Measurements from ENCODE around the gene PDLIM5. TPM values are rescaled to one million over a fixed set of nuclear protein-coding genes. Genes with fewer than 3 reads are reported as not detected.

PDLIM5 gene
- total and polyA plus RNA-seq, 2 of the 8 experiments (the other 6 are each of a cell fraction or from before 2014, with no cell fraction given), result 37.3 to 62.1 TPM

GRCh38 chr4:94459462-94460161, 7.9 kb downstream of the PDLIM5 start:
- Histone ChIP-seq H3K9ac (replicated peaks in 1 of 4; ENCODE audit: extremely low read depth in 1 of 4, low read depth in 3 of 4, low read length in 3 of 4) (no peak overlapping the region), H2BK20ac (ENCODE audit: low read length) (no peak overlapping the region), H2AFZ (ENCODE audit: low read length) (no peak overlapping the region), H3K4me3 (ENCODE audit: extremely low read depth in 1 of 4, insufficient read depth in 2 of 4, low read depth in 3 of 4, low read length in 4 of 4) (no peak overlapping the region), H4K8ac (ENCODE audit: extremely low read depth, insufficient read depth, low read length) (no peak overlapping the region), H2AK5ac (ENCODE audit: low read depth, low read length) (no peak overlapping the region), H4K91ac (replicated peaks; ENCODE audit: insufficient read length, low read length) (no peak overlapping the region), H3K4ac (replicated peaks; ENCODE audit: insufficient read length, low read depth, low read length) (no peak overlapping the region), H2BK5ac (ENCODE audit: low read depth, low read length) (no peak overlapping the region), H3K79me1 (ENCODE audit: low read depth, low read length) (no peaks in the 10 kb centered on the region), H2BK12ac (ENCODE audit: low read depth, low read length) (no peak overlapping the region), H2BK120ac (replicated peaks; ENCODE audit: low read depth, low read length) (no peak overlapping the region), H3K14ac (ENCODE audit: insufficient read length) (no peak overlapping the region), H3K9me3 (ENCODE audit: insufficient read depth in 2 of 2, low read depth in 1 of 2, low read length in 1 of 2) (no peaks in the 10 kb centered on the region), H3K27me3 (replicated peaks in 1 of 4; ENCODE audit: control insufficient read depth in 3 of 4, extremely low read depth in 1 of 4, insufficient read depth in 3 of 4, low read length in 3 of 4) (no peaks in the 10 kb centered on the region), H3K56ac (replicated peaks; ENCODE audit: insufficient read length, low read depth, low read length) (no peak overlapping the region), H3K18ac (ENCODE audit: extremely low read depth, low read length) (no peak overlapping the region), H4K20me1 (replicated peaks in 1 of 2; ENCODE audit: control insufficient read depth in 1 of 2, insufficient read depth in 2 of 2, low read length in 2 of 2) (peaks cover 0 to 3% of the 10 kb centered on the region in 2 experiments), H3K36me3 (ENCODE audit: control insufficient read depth in 2 of 4, insufficient read depth in 4 of 4, low read length in 3 of 4) (peaks cover 0 to 7% (median 0%) of the 10 kb centered on the region in 4 experiments; a peak in 2 of 8 replicates), H3K23me2 (ENCODE audit: low read depth, low read length) (no peaks in the 10 kb centered on the region), H3K23ac (ENCODE audit: insufficient read length) (no peak overlapping the region), H4K5ac (ENCODE audit: insufficient read length, low read depth, low read length) (no peak overlapping the region), H2BK15ac (ENCODE audit: low read length) (no peak overlapping the region), H3K4me2 (ENCODE audit: insufficient read depth in 1 of 2, low read depth in 2 of 2, low read length in 2 of 2) (no peak overlapping the region), H3K79me2 (ENCODE audit: control insufficient read depth in 1 of 2, insufficient read depth in 2 of 2, low read length in 2 of 2) (peaks cover 0 to 65% of the 10 kb centered on the region in 2 experiments; a peak in 2 of 4 replicates), H3K4me1 (replicated peaks in 1 of 4; ENCODE audit: control insufficient read depth in 3 of 4, insufficient read depth in 4 of 4, low read length in 3 of 4) (peaks cover 0 to 20% (median 13%) of the 10 kb centered on the region in 4 experiments; a peak in 6 of 7 replicates), H3K27ac (ENCODE audit: low read depth, low read length) (no peak overlapping the region)
- 61% methylated on average over 4 of the region's 4 CpGs; no CpG with 5 or more reads in 1 of the 2 experiments for WGBS, 2 experiments (ENCODE audit: extremely low coverage in 1 of 2, insufficient coverage in 1 of 2, insufficient read length in 1 of 2, insufficient replicate concordance in 2 of 2, low coverage in 1 of 2, low lambda C conversion rate in 2 of 2, missing lambda C conversion rate in 1 of 2)
- POLR2A ChIA-PET (ENCODE audit: partially characterized antibody), result interaction anchor here (1.5 kb wide), 1 partner anchor 8 kb away, joined by 9 read pairs; the partner anchor contains the start of gene PDLIM5
- DNase-seq (ENCODE audit: low read depth in 1 of 2, low spot score in 2 of 2) (no peak), FAIRE-seq (no peak)
- TF ChIP-seq JUN (IDR thresholded peaks at IDR 0.05; ENCODE audit: low read depth, low read length) (no peak), PHF8 (conservative IDR thresholded peaks at IDR 0.05; ENCODE audit: low read depth, low read length) (no peak), GABPA (IDR thresholded peaks at IDR 0.05; ENCODE audit: borderline replicate concordance, insufficient read depth, low read length) (no peak), NRF1 (IDR thresholded peaks at IDR 0.05; ENCODE audit: low read depth, low read length) (no peak), KDM5A (IDR thresholded peaks at IDR 0.05; ENCODE audit: low read length) (no peak), FOSL1 (IDR thresholded peaks at IDR 0.05; ENCODE audit: insufficient read depth, low read depth, low read length) (no peak), CREB1 (IDR thresholded peaks at IDR 0.05) (no peak), HDAC6 (IDR thresholded peaks at IDR 0.05; ENCODE audit: low read depth, low read length) (no peak), EGR1 (IDR thresholded peaks at IDR 0.05; ENCODE audit: borderline replicate concordance, low read depth, low read length) (no peak)
- CTCF ChIA-PET (ENCODE audit: partially characterized antibody), result interaction anchor here (0.8 kb wide), 1 partner anchor 53 kb away, joined by 3 read pairs; no protein-coding TSS in a partner anchor

Measured in H1 (cell line).